Astrocyte of the spinal cord (primary cell): Measurements from ENCODE around the gene FAM20B.

Experiments
- DNase-seq: peaks from one replicate; pipeline ENCODE4 v3.0.0; 2011; ENCODE audit warnings: low read depth, low spot score
- H3K4me3 ChIP-seq: 2 replicates; pipeline ENCODE4 v1.5.1; 2011; ENCODE audit warnings: low read depth, mild to moderate bottlenecking, low read length, moderate library complexity
- CTCF ChIP-seq: IDR thresholded peaks from 2 replicates; pipeline ENCODE4 v1.5.1; 2012; ENCODE audit warnings: low read depth, mild to moderate bottlenecking, low read length, inconsistent platforms
- in situ Hi-C: cut with HindIII; loops from 2 replicates; pipeline ENCODE4 v1.10.0; 2017; ENCODE audit warnings: low sequenced_read_pairs

FAM20B gene

GRCh38 chr1:179119513-179119912 lies 93.8 kb downstream of the FAM20B start:
- TF ChIP-seq CTCF = no peak
- H3K4me3 ChIP-seq = no peak overlapping the region
- no peak for DNase-seq
- in situ Hi-C loops = no loop called here

GRCh38 chr1:179120736-179121135 lies 95.0 kb downstream of the FAM20B start:
- DNase-seq = no peak
- no peak overlapping the region for H3K4me3 ChIP-seq
- no peak for TF ChIP-seq CTCF
- in situ Hi-C loops = no loop called here

GRCh38 chr1:179121159-179121938 lies 95.7 kb downstream of the FAM20B start:
- in situ Hi-C loops = no loop called here
- H3K4me3 ChIP-seq = no peak overlapping the region
- TF ChIP-seq CTCF = peak; percentile 56
- peak; percentile 69 for DNase-seq

GRCh38 chr1:179124873-179125272 lies 99.2 kb downstream of the FAM20B start:
- no peak overlapping the region for H3K4me3 ChIP-seq
- DNase-seq = peak; percentile 54
- TF ChIP-seq CTCF = no peak
- in situ Hi-C loops = no loop called here
